ENCODE measurements around the gene CIDEC.

CIDEC gene

DNA sequence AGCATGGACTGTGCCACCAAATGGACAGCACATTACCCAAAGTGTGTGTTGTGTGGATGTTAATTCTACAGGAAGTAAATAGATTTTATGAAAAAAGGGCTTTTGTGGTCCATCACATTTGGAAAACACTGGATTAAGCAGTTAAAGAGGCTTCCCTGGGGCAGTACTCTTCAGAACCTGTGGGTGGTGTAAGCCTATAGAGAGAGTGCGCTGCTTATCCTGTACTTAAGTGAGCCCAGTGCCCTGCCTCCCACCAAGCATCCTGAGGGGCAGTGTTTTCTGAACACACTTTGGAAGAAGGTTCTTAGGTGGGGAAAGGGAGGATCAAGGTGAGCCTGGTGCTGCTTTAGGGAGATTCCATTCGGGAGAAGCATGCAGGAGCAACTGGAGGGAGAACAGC is 59.1 kb downstream of the CIDEC start:
- Histone ChIP-seq H3K36me3 (ENCODE audit: control insufficient read depth in 2 of 2, insufficient read depth in 1 of 2, low read length in 2 of 2) (peaks cover 5 to 40% of the 10 kb centered on the region in 2 experiments; a peak in 2 of 3 replicates), H3K27ac (ENCODE audit: extremely low read depth, low read depth, low read length) (no peak overlapping the region), H3K9me3 (ENCODE audit: control insufficient read depth, insufficient read depth, low read depth, low read length) (no peaks in the 10 kb centered on the region), H3K4me1 (ENCODE audit: control insufficient read depth, insufficient read depth, low read length) (no peaks in the 10 kb centered on the region), H3K4me3 (ENCODE audit: low read depth, low read length) (no peak overlapping the region)
- no peak for TF ChIP-seq ZBTB21 (tag by site-specific recombination; IDR thresholded peaks at IDR 0.05)
- TF ChIP-seq ZNF658 (tag by site-specific recombination; IDR thresholded peaks at IDR 0.05), result no peak
- TF ChIP-seq, protein P1, sequence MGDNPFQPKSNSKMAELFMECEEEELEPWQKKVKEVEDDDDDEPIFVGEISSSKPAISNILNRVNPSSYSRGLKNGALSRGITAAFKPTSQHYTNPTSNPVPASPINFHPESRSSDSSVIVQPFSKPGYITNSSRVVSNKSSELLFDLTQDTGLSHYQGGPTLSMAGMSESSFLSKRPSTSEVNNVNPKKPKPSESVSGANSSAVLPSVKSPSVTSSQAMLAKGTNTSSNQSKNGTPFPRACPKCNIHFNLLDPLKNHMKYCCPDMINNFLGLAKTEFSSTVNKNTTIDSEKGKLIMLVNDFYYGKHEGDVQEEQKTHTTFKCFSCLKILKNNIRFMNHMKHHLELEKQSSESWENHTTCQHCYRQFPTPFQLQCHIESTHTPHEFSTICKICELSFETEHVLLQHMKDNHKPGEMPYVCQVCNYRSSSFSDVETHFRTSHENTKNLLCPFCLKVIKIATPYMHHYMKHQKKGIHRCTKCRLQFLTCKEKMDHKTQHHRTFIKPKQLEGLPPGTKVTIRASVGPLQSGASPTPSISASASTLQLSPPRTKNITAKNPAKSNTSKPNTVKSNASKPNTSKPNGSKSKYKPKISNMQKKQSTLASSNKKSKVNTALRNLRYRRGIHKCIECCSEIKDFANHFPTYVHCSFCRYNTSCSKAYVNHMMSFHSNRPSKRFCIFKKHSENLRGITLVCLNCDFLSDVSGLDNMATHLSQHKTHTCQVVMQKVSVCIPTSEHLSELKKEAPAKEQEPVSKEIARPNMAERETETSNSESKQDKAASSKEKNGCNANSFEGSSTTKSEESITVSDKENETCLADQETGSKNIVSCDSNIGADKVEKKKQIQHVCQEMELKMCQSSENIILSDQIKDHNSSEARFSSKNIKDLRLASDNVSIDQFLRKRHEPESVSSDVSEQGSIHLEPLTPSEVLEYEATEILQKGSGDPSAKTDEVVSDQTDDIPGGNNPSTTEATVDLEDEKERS (tag by site-specific recombination; IDR thresholded peaks at IDR 0.05), result no peak
- TF ChIP-seq ZBTB17 (tag by site-specific recombination; IDR thresholded peaks at IDR 0.05), result no peak
- TF ChIP-seq TCF7L2 (IDR thresholded peaks at IDR 0.05; ENCODE audit: borderline replicate concordance, low read depth, low read length), result no peak
- no peak for TF ChIP-seq ZNF521 (tag by site-specific recombination; IDR thresholded peaks at IDR 0.05)
- TF ChIP-seq, protein P2, sequence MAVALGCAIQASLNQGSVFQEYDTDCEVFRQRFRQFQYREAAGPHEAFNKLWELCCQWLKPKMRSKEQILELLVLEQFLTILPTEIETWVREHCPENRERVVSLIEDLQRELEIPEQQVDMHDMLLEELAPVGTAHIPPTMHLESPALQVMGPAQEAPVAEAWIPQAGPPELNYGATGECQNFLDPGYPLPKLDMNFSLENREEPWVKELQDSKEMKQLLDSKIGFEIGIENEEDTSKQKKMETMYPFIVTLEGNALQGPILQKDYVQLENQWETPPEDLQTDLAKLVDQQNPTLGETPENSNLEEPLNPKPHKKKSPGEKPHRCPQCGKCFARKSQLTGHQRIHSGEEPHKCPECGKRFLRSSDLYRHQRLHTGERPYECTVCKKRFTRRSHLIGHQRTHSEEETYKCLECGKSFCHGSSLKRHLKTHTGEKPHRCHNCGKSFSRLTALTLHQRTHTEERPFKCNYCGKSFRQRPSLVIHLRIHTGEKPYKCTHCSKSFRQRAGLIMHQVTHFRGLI (tag by site-specific recombination; IDR thresholded peaks at IDR 0.05), result no peak
- TF ChIP-seq, protein P3, sequence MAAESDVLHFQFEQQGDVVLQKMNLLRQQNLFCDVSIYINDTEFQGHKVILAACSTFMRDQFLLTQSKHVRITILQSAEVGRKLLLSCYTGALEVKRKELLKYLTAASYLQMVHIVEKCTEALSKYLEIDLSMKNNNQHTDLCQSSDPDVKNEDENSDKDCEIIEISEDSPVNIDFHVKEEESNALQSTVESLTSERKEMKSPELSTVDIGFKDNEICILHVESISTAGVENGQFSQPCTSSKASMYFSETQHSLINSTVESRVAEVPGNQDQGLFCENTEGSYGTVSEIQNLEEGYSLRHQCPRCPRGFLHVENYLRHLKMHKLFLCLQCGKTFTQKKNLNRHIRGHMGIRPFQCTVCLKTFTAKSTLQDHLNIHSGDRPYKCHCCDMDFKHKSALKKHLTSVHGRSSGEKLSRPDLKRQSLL (tag by site-specific recombination; IDR thresholded peaks at IDR 0.05), result no peak
- TF ChIP-seq ZNF623 (tag by site-specific recombination; IDR thresholded peaks at IDR 0.05), result no peak
- TF ChIP-seq ZNF473 (tag by site-specific recombination; IDR thresholded peaks at IDR 0.05), result no peak
- TF ChIP-seq ZNF16 (tag by site-specific recombination; IDR thresholded peaks at IDR 0.05; ENCODE audit: low read depth), result no peak
- TF ChIP-seq ZNF311 (tag by site-specific recombination; IDR thresholded peaks at IDR 0.05; ENCODE audit: borderline replicate concordance), result no peak
- TF ChIP-seq ZNF48 (tag by site-specific recombination; IDR thresholded peaks at IDR 0.05), result no peak
- no peak for TF ChIP-seq ZNF169 (tag by site-specific recombination; IDR thresholded peaks at IDR 0.05)
- TF ChIP-seq ZNF830 (tag by site-specific recombination; IDR thresholded peaks at IDR 0.05; ENCODE audit: low read depth), result no peak
- TF ChIP-seq SCRT1 (tag by site-specific recombination; IDR thresholded peaks at IDR 0.05; ENCODE audit: borderline replicate concordance), result no peak
- no peak for TF ChIP-seq ZNF335 (tag by site-specific recombination; conservative IDR thresholded peaks at IDR 0.05)
- no peak for TF ChIP-seq ZNF791 (tag by site-specific recombination; IDR thresholded peaks at IDR 0.05)
- no peak for TF ChIP-seq IKZF3 (tag by site-specific recombination; IDR thresholded peaks at IDR 0.05)
- CTCF ChIA-PET, result interaction anchor here (0.7 to 0.9 kb wide), 2 partner anchors 105 to 859 kb away, joined by 3 read pairs; no protein-coding TSS in a partner anchor
- POLR2A ChIA-PET, result no interaction called here

DNA sequence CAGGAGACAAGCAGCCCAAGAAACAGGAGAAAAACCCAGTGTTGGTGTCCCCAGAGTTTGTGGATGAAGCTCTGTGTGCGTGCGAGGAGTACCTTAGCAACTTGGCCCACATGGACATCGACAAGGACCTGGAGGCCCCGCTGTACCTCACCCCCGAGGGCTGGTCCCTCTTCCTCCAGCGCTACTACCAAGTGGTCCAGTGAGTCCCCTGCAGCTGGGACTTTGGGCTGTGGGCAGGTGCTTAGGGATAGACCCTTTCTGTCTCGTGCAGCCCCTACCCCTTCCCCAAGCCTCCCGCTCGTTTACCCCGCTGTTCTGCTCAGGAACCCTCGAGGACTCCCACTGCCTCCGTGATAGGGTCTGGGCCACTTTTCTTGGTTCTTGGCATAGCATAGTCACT is 59.5 kb downstream of the CIDEC start:
- CTCF ChIA-PET, result interaction anchor here (0.6 to 0.8 kb wide), 3 partner anchors 126 to 309 kb away, joined by 3 to 4 read pairs (median 3); no protein-coding TSS in a partner anchor
- peaks cover 5 to 40% of the 10 kb centered on the region in 2 experiments; a peak in 2 of 3 replicates for H3K36me3 ChIP-seq (ENCODE audit: control insufficient read depth in 2 of 2, insufficient read depth in 1 of 2, low read length in 2 of 2)
- H3K4me1 ChIP-seq (ENCODE audit: control insufficient read depth, insufficient read depth, low read length), result no peaks in the 10 kb centered on the region
- H3K9me3 ChIP-seq (ENCODE audit: control insufficient read depth, insufficient read depth, low read depth, low read length), result no peaks in the 10 kb centered on the region
- POLR2A ChIA-PET, result interaction anchor here (0.5 kb wide), 1 partner anchor 11 kb away, joined by 3 read pairs; no protein-coding TSS in a partner anchor
- no peak overlapping the region for H3K27ac ChIP-seq (ENCODE audit: extremely low read depth, low read depth, low read length)
- TF ChIP-seq ZNF121 (tag by site-specific recombination; IDR thresholded peaks at IDR 0.05) (no peak), ZNF133 (tag by site-specific recombination; IDR thresholded peaks at IDR 0.05) (no peak), ZNF529 (tag by site-specific recombination; IDR thresholded peaks at IDR 0.05; ENCODE audit: insufficient replicate concordance) (no peak), ZNF350 (tag by site-specific recombination; IDR thresholded peaks at IDR 0.05) (no peak), BCL11B (tag by site-specific recombination; IDR thresholded peaks at IDR 0.05; ENCODE audit: low read depth) (no peak), ZNF544 (tag by site-specific recombination; IDR thresholded peaks at IDR 0.05) (no peak)
- TF ChIP-seq, protein P4, sequence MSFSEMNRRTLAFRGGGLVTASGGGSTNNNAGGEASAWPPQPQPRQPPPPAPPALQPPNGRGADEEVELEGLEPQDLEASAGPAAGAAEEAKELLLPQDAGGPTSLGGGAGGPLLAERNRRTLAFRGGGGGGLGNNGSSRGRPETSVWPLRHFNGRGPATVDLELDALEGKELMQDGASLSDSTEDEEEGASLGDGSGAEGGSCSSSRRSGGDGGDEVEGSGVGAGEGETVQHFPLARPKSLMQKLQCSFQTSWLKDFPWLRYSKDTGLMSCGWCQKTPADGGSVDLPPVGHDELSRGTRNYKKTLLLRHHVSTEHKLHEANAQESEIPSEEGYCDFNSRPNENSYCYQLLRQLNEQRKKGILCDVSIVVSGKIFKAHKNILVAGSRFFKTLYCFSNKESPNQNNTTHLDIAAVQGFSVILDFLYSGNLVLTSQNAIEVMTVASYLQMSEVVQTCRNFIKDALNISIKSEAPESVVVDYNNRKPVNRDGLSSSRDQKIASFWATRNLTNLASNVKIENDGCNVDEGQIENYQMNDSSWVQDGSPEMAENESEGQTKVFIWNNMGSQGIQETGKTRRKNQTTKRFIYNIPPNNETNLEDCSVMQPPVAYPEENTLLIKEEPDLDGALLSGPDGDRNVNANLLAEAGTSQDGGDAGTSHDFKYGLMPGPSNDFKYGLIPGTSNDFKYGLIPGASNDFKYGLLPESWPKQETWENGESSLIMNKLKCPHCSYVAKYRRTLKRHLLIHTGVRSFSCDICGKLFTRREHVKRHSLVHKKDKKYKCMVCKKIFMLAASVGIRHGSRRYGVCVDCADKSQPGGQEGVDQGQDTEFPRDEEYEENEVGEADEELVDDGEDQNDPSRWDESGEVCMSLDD (tag by site-specific recombination; IDR thresholded peaks at IDR 0.05), result no peak
- TF ChIP-seq, protein P5, sequence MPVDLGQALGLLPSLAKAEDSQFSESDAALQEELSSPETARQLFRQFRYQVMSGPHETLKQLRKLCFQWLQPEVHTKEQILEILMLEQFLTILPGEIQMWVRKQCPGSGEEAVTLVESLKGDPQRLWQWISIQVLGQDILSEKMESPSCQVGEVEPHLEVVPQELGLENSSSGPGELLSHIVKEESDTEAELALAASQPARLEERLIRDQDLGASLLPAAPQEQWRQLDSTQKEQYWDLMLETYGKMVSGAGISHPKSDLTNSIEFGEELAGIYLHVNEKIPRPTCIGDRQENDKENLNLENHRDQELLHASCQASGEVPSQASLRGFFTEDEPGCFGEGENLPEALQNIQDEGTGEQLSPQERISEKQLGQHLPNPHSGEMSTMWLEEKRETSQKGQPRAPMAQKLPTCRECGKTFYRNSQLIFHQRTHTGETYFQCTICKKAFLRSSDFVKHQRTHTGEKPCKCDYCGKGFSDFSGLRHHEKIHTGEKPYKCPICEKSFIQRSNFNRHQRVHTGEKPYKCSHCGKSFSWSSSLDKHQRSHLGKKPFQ (tag by site-specific recombination; IDR thresholded peaks at IDR 0.05), result no peak
- H3K4me3 ChIP-seq (ENCODE audit: low read depth, low read length), result no peak overlapping the region
